Psoas muscle (tissue), 8 donors: ENCODE measurements around the gene UBN1. TPM values are rescaled to one million over a fixed set of nuclear protein-coding genes. Genes with fewer than 3 reads are reported as not detected.

Experiments
- ATAC-seq, 4 donors: fragments of 200-7000 bp; cut with Tn5 transposase; one replicate each; pipeline ENCODE4 v1.9.1; 2020; ENCODE audit warnings: moderate library complexity in 3 of 4, mild to moderate bottlenecking in 2 of 4
- DNase-seq, 2 donors: peaks; one replicate each; pipeline ENCODE4 v3.0.0-alpha.2; 2020
- H3K27ac ChIP-seq: fragments of 200-600 bp; one replicate; pipeline ENCODE4 v1.8.0; 2022
- H3K27me3 ChIP-seq, 3 donors: fragments of 200-600 bp in 1 of 3; one replicate each; pipeline versions ENCODE4 v1.6.1 to v1.8.0; 2013 to 2022; ENCODE audit warnings: low read length in 2 of 3, mild to moderate bottlenecking in 2 of 3, moderate library complexity in 1 of 3; ENCODE audit not compliant: insufficient read depth in 3 of 3
- H3K36me3 ChIP-seq, 2 donors: fragments of 200-600 bp in 1 of 2; one replicate each; pipeline versions ENCODE4 v1.6.1 to v1.8.0; 2013 to 2022; ENCODE audit warnings: low read depth in 1 of 2, mild to moderate bottlenecking in 1 of 2, moderate library complexity in 1 of 2; ENCODE audit not compliant: insufficient read depth in 1 of 2
- H3K4me1 ChIP-seq: fragments of 200-600 bp; one replicate; pipeline ENCODE4 v1.8.0; 2022
- H3K4me3 ChIP-seq: fragments of 200-600 bp; one replicate; pipeline ENCODE4 v1.8.0; 2022; ENCODE audit warnings: mild to moderate bottlenecking
- H3K9me3 ChIP-seq: fragments of 200-600 bp; one replicate; pipeline ENCODE4 v1.8.0; 2022
- CTCF ChIP-seq: fragments of 200-600 bp; IDR thresholded peaks from one replicate; pipeline ENCODE4 v1.8.0; 2022; ENCODE audit warnings: antibody characterized with exemption
- WGBS, 3 donors: extraction: QIAGEN DNeasy Blood & Tissue Kit; methylation state at CpG; one replicate each; pipeline versions ENCODE4 v1.1.6 to v1.1.7; 2013; 5-methylcytosine and 5-hydroxymethylcytosine counted together
- intact Hi-C, 2 donors: fragments of 100-400 bp; cut with DNase I; formaldehyde crosslinking; loops; one replicate each; pipeline versions ENCODE4 v1.11.0 to v1.14.2; 2022
- polyA plus RNA-seq, 3 donors: library from polyadenylated mRNA; stranded (reverse); fragments of 200-250 nt; gene quantifications; one replicate each; pipeline ENCODE4 v1.2.3, GENCODE V29; 2013
- total RNA-seq, 4 donors: library from RNA; stranded (reverse); fragmentation: NEBNext Ultra II Directional in 2 of 4; extraction: Animal tissue kit (Norgen Biotek cat#: 25700) in 2 of 4; gene quantifications; one replicate each; pipeline versions ENCODE4 v1.2.1 to v1.2.4, GENCODE V29; 2021 to 2023
- donor health status: healthy with polysubstance abuse.
- donor health status: DM: no; HTN: no; CAD: no; lungs with moderate emphysema.
- donor health status: Bipolar disorder and iron deficiency.
- donor health status: healthy.
- donor health status: DM: yes; HTN: yes; CAD: no.
- donor health status: DM: no; HTN: no; CAD: no.
- donor health status: DM: no; HTN: no; CAD: no.
- donor health status: DM: yes; HTN: yes; CAD: no.

The UBN1 gene
- total and polyA plus RNA-seq, 7 donors = 9.1 to 33.3 (median 25.7) TPM

- TF ChIP-seq CTCF = no peak
Observed at GRCh38 chr16:4914528-4915225, 67.4 kb downstream of the UBN1 start.

GRCh38 chr16:4915226-4915761, 68.0 kb downstream of the UBN1 start:
- ATAC-seq = no peak

More at GRCh38 chr16:4914528-4915225, 67.4 kb downstream of the UBN1 start:
- intact Hi-C loops = no loop called here
- Histone ChIP-seq H3K36me3 (no peaks in the 10 kb centered on the region), H3K4me1 (no peaks in the 10 kb centered on the region), H3K9me3 (no peaks in the 10 kb centered on the region), H3K4me3 (no peak overlapping the region), H3K27me3 (no peaks in the 10 kb centered on the region), H3K27ac (no peak overlapping the region)
- 79 to 86% (median 81%) methylated on average over 7 of the region's 7 CpGs for WGBS, 3 donors
- ATAC-seq (no peak), DNase-seq (no peak)

GRCh38 chr16:4917117-4917516, 69.8 kb downstream of the UBN1 start:
- Histone ChIP-seq H3K27me3 (no peaks in the 10 kb centered on the region), H3K27ac (no peak overlapping the region), H3K4me3 (no peak overlapping the region), H3K4me1 (no peaks in the 10 kb centered on the region), H3K9me3 (no peaks in the 10 kb centered on the region), H3K36me3 (no peaks in the 10 kb centered on the region)
- DNase-seq (no peak), ATAC-seq (no peak)
- no peak for TF ChIP-seq CTCF
- intact Hi-C loops = no loop called here
- 32 to 44% (median 35%) methylated on average over 4 of the region's 4 CpGs for WGBS, 3 donors

More at GRCh38 chr16:4915226-4915761, 68.0 kb downstream of the UBN1 start:
- Histone ChIP-seq H3K27me3 (no peaks in the 10 kb centered on the region), H3K36me3 (no peaks in the 10 kb centered on the region), H3K27ac (no peak overlapping the region), H3K4me3 (no peak overlapping the region), H3K4me1 (no peaks in the 10 kb centered on the region), H3K9me3 (no peaks in the 10 kb centered on the region)
- DNase-seq = no peak
- WGBS, 3 donors = 58 to 68% (median 60%) methylated on average over 11 of the region's 11 CpGs
- no peak for TF ChIP-seq CTCF
- intact Hi-C loops = no loop called here

- ATAC-seq = no peak
- WGBS, 3 donors = 55 to 60% (median 56%) methylated on average over 12 to 13 of the region's 13 CpGs
- no peak overlapping the region for H3K4me3 ChIP-seq
- H3K9me3 ChIP-seq = no peaks in the 10 kb centered on the region
- no peaks in the 10 kb centered on the region for H3K4me1 ChIP-seq
- peaks cover 0 to 8% (median 0%) of the 10 kb centered on the region in 3 donors for H3K27me3 ChIP-seq
- no peaks in the 10 kb centered on the region for H3K36me3 ChIP-seq
- no peak for TF ChIP-seq CTCF
- intact Hi-C loops = no loop called here
- DNase-seq = no peak
- no peak overlapping the region for H3K27ac ChIP-seq
Observed at GRCh38 chr16:4918781-4919251, 71.5 kb downstream of the UBN1 start.
